ENCODE measurements around the gene KRT6B.

GRCh38 chr12:52400906-52401305, 51.0 kb downstream of the KRT6B start:
- no peak for TF ChIP-seq MXI1 (IDR thresholded peaks at IDR 0.05; ENCODE audit: low read depth, low read length)
- TF ChIP-seq POLR2A (conservative IDR thresholded peaks at IDR 0.05): no peak
